HCT116 (cell line): ENCODE results near the gene LHX4.

Experiments used
- CBX3 ChIP-seq: IDR thresholded peaks from 2 replicates; pipeline ENCODE4 v1.6.1; 2012; ENCODE audit warnings: low read depth
- CEBPB ChIP-seq: IDR thresholded peaks from 2 replicates; pipeline ENCODE4 v1.6.1; 2012; ENCODE audit warnings: low read depth
- EZH2 ChIP-seq: fragments of 200-600 bp; sonication (generic); IDR thresholded peaks from 2 replicates; pipeline ENCODE4 v1.6.1; 2017; ENCODE audit warnings: antibody characterized with exemption, mixed run types
- EZH2phosphoT487 ChIP-seq: fragments of 200-600 bp; IDR thresholded peaks from 2 replicates; pipeline ENCODE4 v1.6.1; 2018; ENCODE audit warnings: antibody characterized with exemption, borderline replicate concordance
- JUND ChIP-seq: IDR thresholded peaks from 2 replicates; pipeline ENCODE4 v1.6.1; 2012
- MAX ChIP-seq: IDR thresholded peaks from 2 replicates; pipeline ENCODE4 v1.6.1; 2012
- POLR2A ChIP-seq: IDR thresholded peaks from 2 replicates; pipeline ENCODE4 v1.7.0; 2011; ENCODE audit warnings: borderline replicate concordance; ENCODE audit not compliant: insufficient read depth, insufficient read length; ENCODE audit errors: extremely low read depth
- POLR2AphosphoS5 ChIP-seq: IDR thresholded peaks from 2 replicates; pipeline ENCODE4 v1.6.1; 2011; ENCODE audit warnings: mild to moderate bottlenecking, low read depth, low read length, moderate library complexity
- SIN3A ChIP-seq: IDR thresholded peaks from 2 replicates; pipeline ENCODE4 v1.6.1; 2012; ENCODE audit warnings: low read depth
- TCF7L2 ChIP-seq: IDR thresholded peaks from 2 replicates; pipeline ENCODE4 v1.7.0; 2011; ENCODE audit warnings: borderline replicate concordance, inconsistent platforms; ENCODE audit not compliant: insufficient read depth, insufficient read length; ENCODE audit errors: extremely low read depth
- TF ChIP-seq, protein P1 (sequence below), 3 experiments: fragments of 200-600 bp in 1 of 3; sonication (generic) in 1 of 3; IDR thresholded peaks in 2 of 3; conservative IDR thresholded peaks in 1 of 3; 2 replicates each; pipeline ENCODE4 v1.5.1; 2012 to 2017; ENCODE audit warnings: low read depth in 2 of 3, low read length in 2 of 3, antibody characterized with exemption in 1 of 3, borderline replicate concordance in 1 of 3, control low read depth in 1 of 3, mild to moderate bottlenecking in 1 of 3, mixed read lengths in 1 of 3, mixed run types in 1 of 3, moderate library complexity in 1 of 3; ENCODE audit not compliant: insufficient read depth in 1 of 3
- TF ChIP-seq, protein P2 (sequence below): IDR thresholded peaks from 2 replicates; pipeline ENCODE4 v1.6.1; 2012; ENCODE audit warnings: low read depth

GRCh38 chr1:180282401-180283044 is 52.5 kb downstream of the LHX4 start:
- no peak for TF ChIP-seq POLR2A
- TF ChIP-seq JUND = no peak
- no peak for TF ChIP-seq TCF7L2
- TF ChIP-seq EZH2 = no peak
- no peak for TF ChIP-seq EZH2phosphoT487
- TF ChIP-seq, protein P1, sequence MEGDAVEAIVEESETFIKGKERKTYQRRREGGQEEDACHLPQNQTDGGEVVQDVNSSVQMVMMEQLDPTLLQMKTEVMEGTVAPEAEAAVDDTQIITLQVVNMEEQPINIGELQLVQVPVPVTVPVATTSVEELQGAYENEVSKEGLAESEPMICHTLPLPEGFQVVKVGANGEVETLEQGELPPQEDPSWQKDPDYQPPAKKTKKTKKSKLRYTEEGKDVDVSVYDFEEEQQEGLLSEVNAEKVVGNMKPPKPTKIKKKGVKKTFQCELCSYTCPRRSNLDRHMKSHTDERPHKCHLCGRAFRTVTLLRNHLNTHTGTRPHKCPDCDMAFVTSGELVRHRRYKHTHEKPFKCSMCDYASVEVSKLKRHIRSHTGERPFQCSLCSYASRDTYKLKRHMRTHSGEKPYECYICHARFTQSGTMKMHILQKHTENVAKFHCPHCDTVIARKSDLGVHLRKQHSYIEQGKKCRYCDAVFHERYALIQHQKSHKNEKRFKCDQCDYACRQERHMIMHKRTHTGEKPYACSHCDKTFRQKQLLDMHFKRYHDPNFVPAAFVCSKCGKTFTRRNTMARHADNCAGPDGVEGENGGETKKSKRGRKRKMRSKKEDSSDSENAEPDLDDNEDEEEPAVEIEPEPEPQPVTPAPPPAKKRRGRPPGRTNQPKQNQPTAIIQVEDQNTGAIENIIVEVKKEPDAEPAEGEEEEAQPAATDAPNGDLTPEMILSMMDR (IDR thresholded peaks at IDR 0.05 in 2 of 3, conservative IDR thresholded peaks at IDR 0.05 in 1 of 3; ENCODE audit: borderline replicate concordance in 1 of 3, insufficient read depth in 1 of 3, low read depth in 2 of 3, low read length in 2 of 3) = no peak
- TF ChIP-seq, protein P2, sequence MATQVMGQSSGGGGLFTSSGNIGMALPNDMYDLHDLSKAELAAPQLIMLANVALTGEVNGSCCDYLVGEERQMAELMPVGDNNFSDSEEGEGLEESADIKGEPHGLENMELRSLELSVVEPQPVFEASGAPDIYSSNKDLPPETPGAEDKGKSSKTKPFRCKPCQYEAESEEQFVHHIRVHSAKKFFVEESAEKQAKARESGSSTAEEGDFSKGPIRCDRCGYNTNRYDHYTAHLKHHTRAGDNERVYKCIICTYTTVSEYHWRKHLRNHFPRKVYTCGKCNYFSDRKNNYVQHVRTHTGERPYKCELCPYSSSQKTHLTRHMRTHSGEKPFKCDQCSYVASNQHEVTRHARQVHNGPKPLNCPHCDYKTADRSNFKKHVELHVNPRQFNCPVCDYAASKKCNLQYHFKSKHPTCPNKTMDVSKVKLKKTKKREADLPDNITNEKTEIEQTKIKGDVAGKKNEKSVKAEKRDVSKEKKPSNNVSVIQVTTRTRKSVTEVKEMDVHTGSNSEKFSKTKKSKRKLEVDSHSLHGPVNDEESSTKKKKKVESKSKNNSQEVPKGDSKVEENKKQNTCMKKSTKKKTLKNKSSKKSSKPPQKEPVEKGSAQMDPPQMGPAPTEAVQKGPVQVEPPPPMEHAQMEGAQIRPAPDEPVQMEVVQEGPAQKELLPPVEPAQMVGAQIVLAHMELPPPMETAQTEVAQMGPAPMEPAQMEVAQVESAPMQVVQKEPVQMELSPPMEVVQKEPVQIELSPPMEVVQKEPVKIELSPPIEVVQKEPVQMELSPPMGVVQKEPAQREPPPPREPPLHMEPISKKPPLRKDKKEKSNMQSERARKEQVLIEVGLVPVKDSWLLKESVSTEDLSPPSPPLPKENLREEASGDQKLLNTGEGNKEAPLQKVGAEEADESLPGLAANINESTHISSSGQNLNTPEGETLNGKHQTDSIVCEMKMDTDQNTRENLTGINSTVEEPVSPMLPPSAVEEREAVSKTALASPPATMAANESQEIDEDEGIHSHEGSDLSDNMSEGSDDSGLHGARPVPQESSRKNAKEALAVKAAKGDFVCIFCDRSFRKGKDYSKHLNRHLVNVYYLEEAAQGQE = no peak
- no peak for TF ChIP-seq SIN3A
- no peak for TF ChIP-seq CBX3
- TF ChIP-seq POLR2AphosphoS5 = no peak
- TF ChIP-seq CEBPB = no peak
- TF ChIP-seq MAX = no peak
